GM12801 (cell line): ENCODE data around the gene CAPNS1.

ENCODE experiments used
- CTCF ChIP-seq: IDR thresholded peaks from one replicate; pipeline ENCODE4 v1.5.1; 2011; ENCODE audit warnings: control low read depth; ENCODE audit not compliant: insufficient read length; ENCODE audit errors: extremely low read depth

The CAPNS1 gene

GRCh38 chr19:36100476-36100875 is 39.4 kb upstream of the CAPNS1 start:
- TF ChIP-seq CTCF = no peak

- TF ChIP-seq CTCF = no peak
These were observed 38.1 kb upstream of the CAPNS1 start for GRCh38 chr19:36101550-36102327.

- TF ChIP-seq CTCF = no peak
These were observed 36.7 kb upstream of the CAPNS1 start for GRCh38 chr19:36103040-36103626.

- TF ChIP-seq CTCF = no peak
These were observed 35.9 kb upstream of the CAPNS1 start for GRCh38 chr19:36103842-36104552.

GRCh38 chr19:36106441-36106840 is 33.4 kb upstream of the CAPNS1 start:
- TF ChIP-seq CTCF = no peak

- no peak for TF ChIP-seq CTCF
These were observed 32.9 kb upstream of the CAPNS1 start for GRCh38 chr19:36106991-36107390.

GRCh38 chr19:36108684-36109083 is 31.2 kb upstream of the CAPNS1 start:
- no peak for TF ChIP-seq CTCF
